ENCODE results near the gene RFESD.

RFESD gene

GRCh38 chr5:95672641-95673040 lies 26.1 kb downstream of the RFESD start:
- TF ChIP-seq SUZ12 (IDR thresholded peaks at IDR 0.05) (no peak), ARNT (IDR thresholded peaks at IDR 0.05) (no peak), CTBP1 (IDR thresholded peaks at IDR 0.05; ENCODE audit: borderline replicate concordance) (no peak), FOXK2 (IDR thresholded peaks at IDR 0.05) (no peak), FOXM1 (IDR thresholded peaks at IDR 0.05; ENCODE audit: borderline replicate concordance) (no peak), ELF4 (IDR thresholded peaks at IDR 0.05) (no peak), TARDBP (IDR thresholded peaks at IDR 0.05) (no peak), LEF1 (IDR thresholded peaks at IDR 0.05; ENCODE audit: borderline replicate concordance) (no peak), SP1 (IDR thresholded peaks at IDR 0.05) (no peak)
- no peak for DNase-seq (ENCODE audit: extremely low spot score)
- ChIA-PET CTCF (no interaction called here), POLR2A (interaction anchor here (1.7 kb wide), 1 partner anchor 58 kb away, joined by 4 read pairs; the partner anchor contains the start of gene RHOBTB3)

DNA sequence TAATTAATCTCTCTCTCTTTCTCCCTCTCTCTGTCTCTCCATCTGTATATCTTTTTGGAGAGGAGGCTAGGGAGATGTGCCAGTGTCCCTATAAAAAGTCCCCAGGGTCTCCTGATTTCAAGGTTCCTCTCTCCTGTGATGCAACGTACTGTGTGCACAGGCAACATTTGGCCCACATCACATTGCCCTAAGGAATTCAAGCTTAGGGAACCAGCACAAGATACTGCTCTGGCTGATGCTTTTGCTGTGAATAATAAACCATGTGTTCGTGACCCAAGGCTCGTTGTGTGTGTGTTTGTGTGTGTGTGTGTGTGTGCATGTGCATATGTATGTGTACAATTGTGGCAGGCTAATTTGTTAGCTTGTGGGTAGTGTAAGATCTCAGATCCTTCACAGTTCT lies 26.5 kb downstream of the RFESD start:
- POLR2A ChIA-PET, result interaction anchor here (0.7 to 1.7 kb wide), 3 partner anchors 26 to 58 kb away, joined by 3 to 5 read pairs (median 4); partner anchors contain the start of genes RFESD and RHOBTB3
- no peak for DNase-seq (ENCODE audit: extremely low spot score)
- TF ChIP-seq NFRKB (IDR thresholded peaks at IDR 0.05) (no peak), SP1 (IDR thresholded peaks at IDR 0.05) (no peak), ELF4 (IDR thresholded peaks at IDR 0.05) (no peak), FOXK2 (IDR thresholded peaks at IDR 0.05) (no peak), L3MBTL2 (conservative IDR thresholded peaks at IDR 0.05) (no peak), SUZ12 (IDR thresholded peaks at IDR 0.05) (no peak), HDGF (IDR thresholded peaks at IDR 0.05; ENCODE audit: borderline replicate concordance) (no peak), BHLHE40 (IDR thresholded peaks at IDR 0.05; ENCODE audit: borderline replicate concordance) (no peak), CTBP1 (IDR thresholded peaks at IDR 0.05; ENCODE audit: borderline replicate concordance) (no peak), ZNF384 (IDR thresholded peaks at IDR 0.05) (no peak), LEF1 (IDR thresholded peaks at IDR 0.05; ENCODE audit: borderline replicate concordance) (no peak), FOXA1 (IDR thresholded peaks at IDR 0.05) (no peak), TARDBP (IDR thresholded peaks at IDR 0.05) (no peak), ARNT (IDR thresholded peaks at IDR 0.05) (no peak), PKNOX1 (IDR thresholded peaks at IDR 0.05) (no peak), FOXM1 (IDR thresholded peaks at IDR 0.05; ENCODE audit: borderline replicate concordance) (no peak)

DNA sequence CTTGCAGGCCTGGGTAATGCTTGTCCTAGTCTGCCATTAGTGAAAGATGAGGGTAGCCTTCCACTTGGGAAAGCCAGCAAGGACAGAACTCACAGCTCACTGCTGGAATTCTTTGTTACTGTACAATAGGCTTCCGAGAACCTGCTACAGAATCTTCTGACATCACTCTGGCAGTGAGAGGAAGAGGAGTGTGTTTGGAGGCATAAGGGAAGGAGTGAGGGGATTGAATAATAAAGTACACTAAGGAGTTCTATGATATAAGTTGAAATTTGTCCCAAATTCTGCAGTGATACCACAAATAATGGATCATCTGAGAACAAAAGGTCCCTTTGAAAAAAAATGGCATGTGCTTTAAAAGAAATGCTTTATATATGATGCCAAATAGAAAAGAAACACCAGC lies 36.3 kb downstream of the RFESD start, which contains the start of gene SPATA9:
TSS of gene SPATA9 (minus strand) at position 101 of the 400 bp plus-strand sequence. CDS start 137 bp downstream, outside the sequence.
- DNase-seq (ENCODE audit: extremely low spot score), result no peak
- POLR2A ChIA-PET, result no interaction called here
- CTCF ChIA-PET, result interaction anchor here (0.6 to 0.7 kb wide), 3 partner anchors 11 to 26 kb away, joined by 3 read pairs; no protein-coding TSS in a partner anchor
- TF ChIP-seq ARNT (IDR thresholded peaks at IDR 0.05) (no peak), FOXA1 (IDR thresholded peaks at IDR 0.05) (no peak), FOXK2 (IDR thresholded peaks at IDR 0.05) (no peak), TARDBP (IDR thresholded peaks at IDR 0.05) (no peak), SUZ12 (IDR thresholded peaks at IDR 0.05) (no peak), SP1 (IDR thresholded peaks at IDR 0.05) (no peak), NFRKB (IDR thresholded peaks at IDR 0.05) (no peak), FOXM1 (IDR thresholded peaks at IDR 0.05; ENCODE audit: borderline replicate concordance) (no peak), CTBP1 (IDR thresholded peaks at IDR 0.05; ENCODE audit: borderline replicate concordance) (no peak), ZNF384 (IDR thresholded peaks at IDR 0.05) (no peak), ELF4 (IDR thresholded peaks at IDR 0.05) (no peak)

More for the DNA sequence above, 26.5 kb downstream of the RFESD start:
- CTCF ChIA-PET, result interaction anchor here (0.6 to 1.8 kb wide), 4 partner anchors 8 to 441 kb away, joined by 3 to 9 read pairs (median 4); no protein-coding TSS in a partner anchor

DNA sequence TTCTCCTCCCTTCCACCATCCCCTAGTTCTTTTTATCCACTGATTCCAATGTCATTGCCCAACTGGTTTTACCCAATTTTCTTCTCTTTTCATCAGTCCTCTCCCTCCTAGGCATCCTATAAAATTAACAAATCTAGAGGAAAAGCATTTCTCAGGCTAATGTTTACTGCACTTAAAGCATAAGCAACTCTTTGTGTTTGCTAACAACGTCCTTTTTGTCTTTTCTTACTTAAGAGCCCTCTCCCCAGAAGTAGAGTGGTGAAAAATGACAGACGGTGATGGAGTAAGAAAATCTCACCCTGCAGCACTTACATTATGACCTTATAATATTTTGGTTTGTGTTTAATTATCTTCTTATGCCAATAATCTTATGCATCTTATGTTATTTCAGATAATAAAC lies 37.8 kb downstream of the RFESD start:
- DNase-seq (ENCODE audit: extremely low spot score), result no peak
- POLR2A ChIA-PET, result no interaction called here
- TF ChIP-seq LEF1 (IDR thresholded peaks at IDR 0.05; ENCODE audit: borderline replicate concordance) (no peak), ZNF384 (IDR thresholded peaks at IDR 0.05) (no peak), SP1 (IDR thresholded peaks at IDR 0.05) (no peak), NFRKB (IDR thresholded peaks at IDR 0.05) (no peak), PKNOX1 (IDR thresholded peaks at IDR 0.05) (no peak), SUZ12 (IDR thresholded peaks at IDR 0.05) (no peak), CTBP1 (IDR thresholded peaks at IDR 0.05; ENCODE audit: borderline replicate concordance) (no peak), HDGF (IDR thresholded peaks at IDR 0.05; ENCODE audit: borderline replicate concordance) (no peak), L3MBTL2 (conservative IDR thresholded peaks at IDR 0.05) (no peak), ARNT (IDR thresholded peaks at IDR 0.05) (no peak), ELF4 (IDR thresholded peaks at IDR 0.05) (no peak), FOXM1 (IDR thresholded peaks at IDR 0.05; ENCODE audit: borderline replicate concordance) (no peak), FOXK2 (IDR thresholded peaks at IDR 0.05) (no peak), TARDBP (IDR thresholded peaks at IDR 0.05) (no peak)
- CTCF ChIA-PET, result no interaction called here

DNA sequence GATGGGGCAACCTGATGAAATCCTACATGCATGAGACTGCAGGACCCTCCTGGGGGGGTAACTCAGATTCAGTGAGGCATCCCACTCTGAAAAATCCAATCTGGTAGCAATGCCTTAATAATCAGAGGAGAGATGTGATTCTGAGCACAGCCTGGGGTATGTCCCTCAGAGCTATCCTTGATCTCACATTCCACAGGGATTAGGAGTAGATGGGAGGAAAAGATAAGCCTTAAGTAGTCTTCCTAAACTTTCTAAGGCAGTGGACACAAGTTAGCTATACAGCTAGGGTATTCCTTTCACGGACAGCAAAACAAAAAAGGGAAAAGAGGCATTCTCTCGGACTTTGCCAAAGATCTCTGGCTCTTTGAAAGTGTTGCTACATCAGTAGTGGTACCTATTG lies 40.1 kb downstream of the RFESD start:
- ChIA-PET CTCF (no interaction called here), POLR2A (interaction anchor here (1.0 kb wide), 1 partner anchor 148 kb away, joined by 3 read pairs; no protein-coding TSS in a partner anchor)
- no peak for TF ChIP-seq FOXM1 (IDR thresholded peaks at IDR 0.05; ENCODE audit: borderline replicate concordance)
- TF ChIP-seq ZNF384 (IDR thresholded peaks at IDR 0.05), result no peak
- TF ChIP-seq FOXA1 (IDR thresholded peaks at IDR 0.05), result no peak
- no peak for TF ChIP-seq ELF4 (IDR thresholded peaks at IDR 0.05)
- no peak for TF ChIP-seq BHLHE40 (IDR thresholded peaks at IDR 0.05; ENCODE audit: borderline replicate concordance)
- no peak for TF ChIP-seq TARDBP (IDR thresholded peaks at IDR 0.05)
- DNase-seq (ENCODE audit: extremely low spot score), result no peak

DNA sequence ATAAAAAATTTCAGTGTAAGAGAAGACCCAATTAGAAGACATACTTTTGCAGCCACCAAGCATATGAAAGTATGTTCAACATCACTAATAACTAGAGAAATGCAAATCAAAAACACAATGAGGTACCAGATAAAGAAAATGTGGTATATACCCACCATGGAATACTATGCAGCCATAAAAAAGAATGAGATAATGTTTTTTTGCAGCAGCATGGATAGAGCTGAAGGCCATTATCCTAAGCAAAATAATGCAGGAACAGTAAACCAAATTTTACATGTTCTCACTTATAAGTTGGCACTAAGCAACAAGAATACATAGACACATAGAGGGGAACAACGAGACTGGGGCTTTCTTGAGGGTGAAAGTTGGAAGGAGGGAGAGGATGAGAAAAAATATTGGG lies 43.1 kb downstream of the RFESD start:
- CTCF ChIA-PET, result no interaction called here
- POLR2A ChIA-PET, result no interaction called here
- TF ChIP-seq PKNOX1 (IDR thresholded peaks at IDR 0.05) (no peak), ZNF384 (IDR thresholded peaks at IDR 0.05) (no peak), SUZ12 (IDR thresholded peaks at IDR 0.05) (no peak), L3MBTL2 (conservative IDR thresholded peaks at IDR 0.05) (no peak), FOXK2 (IDR thresholded peaks at IDR 0.05) (no peak)
- no peak for DNase-seq (ENCODE audit: extremely low spot score)

Measured in HEK293T (cell line).